Hair follicle dermal papilla cell (primary cell): ENCODE measurements around the gene ZNF566. TPM values are rescaled to one million over a fixed set of nuclear protein-coding genes. Genes with fewer than 3 reads are reported as not detected.

Experiments
- total RNA-seq: library from RNA; depleted of rRNA; stranded (reverse); fragments of >200 nt; gene quantifications from 2 replicates; pipeline ENCODE4 v1.2.3, GENCODE V29; 2012

ZNF566 gene
- 8.8 and 11.4 TPM in 2 replicates for total RNA-seq

DNA sequence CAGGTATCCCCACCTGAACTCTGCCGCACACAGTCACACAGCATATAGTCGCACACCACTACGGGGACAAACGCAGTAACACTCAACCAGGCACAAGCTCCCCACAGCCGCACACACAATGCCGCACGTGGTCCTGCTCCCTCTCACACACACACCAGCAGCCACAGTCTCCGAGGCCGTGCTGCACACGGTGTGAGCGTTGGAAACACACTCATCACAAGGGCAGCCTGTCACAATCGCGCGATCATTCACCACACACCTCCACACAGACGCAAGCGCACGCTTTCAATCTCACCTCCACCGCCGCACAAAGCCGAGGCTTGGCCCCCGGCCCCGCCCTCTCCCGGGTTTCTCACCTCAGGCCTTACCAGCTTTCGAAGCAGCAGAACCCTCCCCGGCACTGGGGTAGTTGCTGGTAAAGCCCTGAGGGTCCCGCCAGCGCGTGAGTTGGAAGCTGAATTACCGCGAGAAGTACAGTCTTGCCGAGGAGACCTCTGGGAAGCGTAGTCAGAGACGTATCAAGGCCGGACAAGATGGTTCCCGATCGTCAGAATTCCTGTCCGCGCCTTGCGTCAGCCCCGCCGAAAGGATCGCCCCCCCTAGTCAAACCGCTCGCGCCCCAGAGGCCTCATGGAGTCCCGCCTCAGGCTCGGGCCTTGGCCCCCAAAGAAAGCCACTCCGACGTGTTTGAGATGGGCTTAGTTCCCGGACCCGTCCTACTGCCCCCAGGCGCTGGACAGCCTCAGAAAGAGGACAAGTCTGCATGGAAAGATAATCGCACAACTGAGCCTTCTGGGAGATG lies at the start of gene ZNF566:
Gene ZNF566 (minus strand): TSS at position 444 of the 802 bp plus-strand sequence. CDS start 13,004 bp downstream, outside the sequence.

DNA sequence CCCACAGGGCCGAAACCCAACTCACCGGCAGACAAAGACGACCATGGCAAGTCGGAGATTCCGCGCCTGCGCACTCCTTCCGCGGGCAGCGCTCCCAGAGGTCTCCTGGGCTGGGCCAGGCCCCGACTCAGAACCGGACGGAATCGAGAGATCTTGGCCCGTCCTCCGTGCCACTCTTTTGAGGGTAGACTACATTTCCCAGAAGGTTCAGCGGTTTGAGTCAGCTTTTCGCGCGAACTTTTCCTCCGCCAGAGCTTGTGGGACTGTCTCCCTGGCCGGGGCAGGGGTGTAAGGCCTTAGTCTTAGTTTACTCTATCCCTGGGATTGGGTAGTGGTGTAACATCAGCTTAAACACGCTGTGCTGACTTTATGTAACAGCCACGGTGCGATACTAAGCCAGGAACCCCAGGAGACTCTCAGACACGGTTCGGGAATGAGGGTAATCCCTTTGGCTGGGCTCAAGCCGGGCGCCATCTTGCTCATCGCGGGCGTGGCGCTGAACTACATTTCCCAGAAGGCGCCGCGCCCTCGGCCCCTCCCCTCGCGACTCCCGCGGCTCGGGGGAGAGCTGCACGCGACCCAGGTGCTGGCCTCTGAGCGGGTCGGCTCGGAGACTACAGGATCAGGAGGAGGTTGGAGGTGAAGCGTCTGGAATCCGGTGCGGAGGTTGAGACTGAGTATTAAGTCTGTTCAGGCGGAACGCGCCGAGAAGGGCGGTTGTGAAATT lies 39.0 kb upstream of the ZNF566 start, which contains the start of gene ZNF260:
Gene ZNF260 (minus strand): TSS at position 78 of the 727 bp plus-strand sequence. CDS start 13,033 bp downstream, outside the sequence.

DNA sequence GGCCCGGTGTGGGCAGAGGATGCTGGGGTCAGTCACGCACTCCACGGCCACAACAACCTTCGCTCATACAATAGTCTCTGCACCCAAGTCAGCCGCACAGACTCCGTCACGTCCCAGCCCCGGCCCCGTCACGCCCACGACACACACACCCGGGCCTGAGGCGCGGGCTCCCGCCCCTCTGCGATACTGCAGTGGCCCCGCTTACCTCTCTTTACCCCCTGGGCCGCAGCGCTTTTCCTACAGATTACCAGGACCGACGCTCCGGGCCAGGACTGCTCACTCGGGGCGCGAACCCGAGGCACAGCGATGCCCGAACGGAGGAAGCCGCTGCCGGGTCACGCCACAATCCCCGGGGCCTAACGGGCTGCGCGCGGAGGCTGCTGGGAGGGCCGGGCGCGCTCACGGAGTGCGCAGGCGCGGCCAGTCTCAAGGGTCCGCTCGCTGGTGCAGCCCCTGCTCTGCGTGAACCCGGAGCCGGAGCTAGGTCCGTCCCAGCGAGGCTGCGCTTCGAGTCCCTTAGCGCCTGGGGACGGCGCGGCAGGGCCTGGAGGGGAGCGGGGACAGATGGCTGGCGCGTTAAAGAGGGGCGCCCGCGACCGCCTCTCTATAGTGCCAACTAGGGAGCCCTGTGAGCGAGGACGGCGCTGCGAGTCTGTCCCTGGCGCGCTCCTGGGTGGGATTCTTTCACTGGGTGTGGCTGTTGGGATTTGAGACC lies 70.9 kb downstream of the ZNF566 start, which contains the start of gene ZFP82:
Gene ZFP82 (minus strand): TSS at position 358 of the 715 bp plus-strand sequence. CDS start 8,855 bp downstream, outside the sequence.

Other genes with a start within 250 kb of the ZNF566 start
- gene ZFP14, start 110.4 kb downstream of the ZNF566 start, total RNA-seq = 2.4 and 2.9 TPM in 2 replicates
- 9.4 and 11.7 TPM in 2 replicates for gene ZFP82, start 70.9 kb downstream of the ZNF566 start, total RNA-seq
- 9.7 and 23.2 TPM in 2 replicates for gene ZNF260, start 38.7 kb upstream of the ZNF566 start, total RNA-seq
- 12.4 and 13.8 TPM in 2 replicates for gene ZNF529, start 83.7 kb upstream of the ZNF566 start, total RNA-seq
- 12.9 and 16.6 TPM in 2 replicates for gene ZNF382, start 115.8 kb upstream of the ZNF566 start, total RNA-seq
- gene ZNF461, start 177.3 kb upstream of the ZNF566 start, total RNA-seq = 11.9 and 13.1 TPM in 2 replicates
- gene ZNF567, start 198.1 kb upstream of the ZNF566 start, total RNA-seq = 6.8 and 8.8 TPM in 2 replicates